Kidney epithelial cell (primary cell): ENCODE results near the gene STOML1. TPM values are rescaled to one million over a fixed set of nuclear protein-coding genes. Genes with fewer than 3 reads are reported as not detected.

Experiments used
- DNase-seq: peaks from one replicate; pipeline ENCODE4 v3.0.0-alpha.2; 2010; ENCODE audit warnings: low read depth
- H3K27me3 ChIP-seq: 2 replicates; pipeline ENCODE4 v1.6.0; 2011; ENCODE audit warnings: low read length; ENCODE audit not compliant: control insufficient read depth, insufficient read depth
- H3K36me3 ChIP-seq: 2 replicates; pipeline ENCODE4 v1.5.1; 2011; ENCODE audit warnings: low read length; ENCODE audit not compliant: control insufficient read depth, insufficient read depth
- H3K4me3 ChIP-seq: 2 replicates; pipeline ENCODE4 v1.5.1; 2011; ENCODE audit warnings: low read depth, mild to moderate bottlenecking, control low read depth, low read length
- total RNA-seq: library from RNA; depleted of rRNA; stranded (reverse); fragments of >200 nt; gene quantifications from 2 replicates; pipeline ENCODE4 v1.2.3, GENCODE V29; 2015
- TF ChIP-seq, protein P1 (sequence below): IDR thresholded peaks from 2 replicates; pipeline ENCODE4 v1.5.1; 2011; ENCODE audit warnings: mild to moderate bottlenecking, moderate library complexity, low read length, control low read depth, inconsistent platforms; ENCODE audit not compliant: insufficient read depth, poor library complexity, severe bottlenecking

Gene STOML1
- total RNA-seq, 1 donor from 2014 or later = 18.3 TPM

DNA sequence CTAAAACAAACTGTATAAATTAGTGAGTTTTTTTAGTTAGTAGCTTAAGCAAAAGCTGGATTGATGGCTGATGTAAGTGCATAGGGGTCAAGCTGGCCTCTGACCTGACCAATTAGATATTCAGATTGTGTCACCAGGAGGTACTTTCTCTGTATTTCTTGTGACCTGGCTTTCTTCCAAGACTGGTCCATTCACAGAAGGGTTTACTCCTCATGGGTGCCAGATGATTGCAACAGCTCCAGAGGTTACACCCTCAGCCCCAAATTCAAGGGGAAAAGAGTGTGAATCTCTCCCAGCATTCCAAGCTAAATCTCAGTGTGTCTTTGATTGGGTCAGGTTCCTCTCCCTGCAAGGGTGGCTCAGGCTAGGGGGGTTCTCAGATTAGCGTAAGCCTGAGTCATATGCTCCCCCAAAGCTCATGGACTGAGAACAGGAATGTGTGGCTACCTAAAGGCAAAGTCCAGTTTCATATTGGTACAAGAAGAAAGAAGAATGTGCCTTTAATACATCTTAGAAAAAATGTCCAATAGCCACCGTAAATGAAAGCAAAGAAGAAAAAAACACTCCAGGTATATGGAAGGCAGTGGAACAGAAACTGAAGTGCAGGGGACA is 18.9 kb upstream of the STOML1 start:
- H3K4me3 ChIP-seq = no peak overlapping the region
- peaks cover 5% of the 10 kb centered on the region for H3K36me3 ChIP-seq
- DNase-seq = no peak
- TF ChIP-seq, protein P1, sequence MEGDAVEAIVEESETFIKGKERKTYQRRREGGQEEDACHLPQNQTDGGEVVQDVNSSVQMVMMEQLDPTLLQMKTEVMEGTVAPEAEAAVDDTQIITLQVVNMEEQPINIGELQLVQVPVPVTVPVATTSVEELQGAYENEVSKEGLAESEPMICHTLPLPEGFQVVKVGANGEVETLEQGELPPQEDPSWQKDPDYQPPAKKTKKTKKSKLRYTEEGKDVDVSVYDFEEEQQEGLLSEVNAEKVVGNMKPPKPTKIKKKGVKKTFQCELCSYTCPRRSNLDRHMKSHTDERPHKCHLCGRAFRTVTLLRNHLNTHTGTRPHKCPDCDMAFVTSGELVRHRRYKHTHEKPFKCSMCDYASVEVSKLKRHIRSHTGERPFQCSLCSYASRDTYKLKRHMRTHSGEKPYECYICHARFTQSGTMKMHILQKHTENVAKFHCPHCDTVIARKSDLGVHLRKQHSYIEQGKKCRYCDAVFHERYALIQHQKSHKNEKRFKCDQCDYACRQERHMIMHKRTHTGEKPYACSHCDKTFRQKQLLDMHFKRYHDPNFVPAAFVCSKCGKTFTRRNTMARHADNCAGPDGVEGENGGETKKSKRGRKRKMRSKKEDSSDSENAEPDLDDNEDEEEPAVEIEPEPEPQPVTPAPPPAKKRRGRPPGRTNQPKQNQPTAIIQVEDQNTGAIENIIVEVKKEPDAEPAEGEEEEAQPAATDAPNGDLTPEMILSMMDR = no peak
- no peaks in the 10 kb centered on the region for H3K27me3 ChIP-seq

DNA sequence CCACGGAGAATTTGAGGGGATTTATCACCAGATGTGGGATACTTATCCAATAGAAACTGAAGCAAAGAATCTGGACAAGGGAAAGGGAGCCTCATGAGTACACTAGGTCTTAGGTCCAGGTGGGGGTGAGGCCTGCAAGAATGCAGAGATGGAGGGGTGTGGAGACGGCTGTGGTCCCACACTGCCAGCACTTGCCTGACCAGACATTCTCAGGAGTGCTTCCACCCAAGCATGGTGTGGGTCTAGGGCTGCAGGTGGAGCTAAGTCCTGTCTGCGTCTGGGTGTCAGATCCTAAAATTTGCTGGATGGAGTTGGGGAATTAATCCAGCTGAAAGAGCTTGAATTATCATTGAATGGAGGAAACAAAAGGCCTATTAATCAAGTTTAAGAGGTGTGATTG is 16.8 kb upstream of the STOML1 start:
- Histone ChIP-seq H3K4me3 (no peak overlapping the region), H3K27me3 (no peaks in the 10 kb centered on the region), H3K36me3 (peaks cover 3% of the 10 kb centered on the region)
- TF ChIP-seq, protein P1 = no peak
- no peak for DNase-seq

DNA sequence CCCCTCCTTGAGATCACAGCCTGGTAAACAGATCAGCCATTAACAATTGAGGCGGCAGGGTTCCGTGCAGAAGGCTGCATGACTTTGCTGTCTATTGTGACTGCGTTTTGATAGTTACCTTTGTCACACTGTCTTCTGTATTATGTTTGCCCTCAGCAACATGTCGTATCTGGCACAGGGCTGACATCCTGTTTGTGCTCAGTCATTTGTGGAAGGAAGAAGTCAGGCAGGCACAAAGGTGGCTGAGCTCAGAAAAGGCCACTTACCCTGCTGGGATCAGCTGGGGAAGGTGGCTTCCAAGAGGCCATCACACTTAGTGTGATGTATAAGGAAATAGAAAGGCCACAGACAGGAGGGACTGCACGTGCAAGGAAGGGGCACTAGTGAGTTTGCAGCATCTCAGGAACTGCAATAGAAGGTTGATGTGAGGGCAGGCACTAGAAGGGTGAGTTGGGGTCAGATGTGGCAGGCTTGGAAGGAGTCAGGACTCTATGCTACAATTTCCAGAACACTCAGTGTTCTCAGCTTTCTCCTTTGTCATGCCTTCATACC is 15.8 kb upstream of the STOML1 start:
- TF ChIP-seq, protein P1 = no peak
- peaks cover 3% of the 10 kb centered on the region for H3K36me3 ChIP-seq

DNA sequence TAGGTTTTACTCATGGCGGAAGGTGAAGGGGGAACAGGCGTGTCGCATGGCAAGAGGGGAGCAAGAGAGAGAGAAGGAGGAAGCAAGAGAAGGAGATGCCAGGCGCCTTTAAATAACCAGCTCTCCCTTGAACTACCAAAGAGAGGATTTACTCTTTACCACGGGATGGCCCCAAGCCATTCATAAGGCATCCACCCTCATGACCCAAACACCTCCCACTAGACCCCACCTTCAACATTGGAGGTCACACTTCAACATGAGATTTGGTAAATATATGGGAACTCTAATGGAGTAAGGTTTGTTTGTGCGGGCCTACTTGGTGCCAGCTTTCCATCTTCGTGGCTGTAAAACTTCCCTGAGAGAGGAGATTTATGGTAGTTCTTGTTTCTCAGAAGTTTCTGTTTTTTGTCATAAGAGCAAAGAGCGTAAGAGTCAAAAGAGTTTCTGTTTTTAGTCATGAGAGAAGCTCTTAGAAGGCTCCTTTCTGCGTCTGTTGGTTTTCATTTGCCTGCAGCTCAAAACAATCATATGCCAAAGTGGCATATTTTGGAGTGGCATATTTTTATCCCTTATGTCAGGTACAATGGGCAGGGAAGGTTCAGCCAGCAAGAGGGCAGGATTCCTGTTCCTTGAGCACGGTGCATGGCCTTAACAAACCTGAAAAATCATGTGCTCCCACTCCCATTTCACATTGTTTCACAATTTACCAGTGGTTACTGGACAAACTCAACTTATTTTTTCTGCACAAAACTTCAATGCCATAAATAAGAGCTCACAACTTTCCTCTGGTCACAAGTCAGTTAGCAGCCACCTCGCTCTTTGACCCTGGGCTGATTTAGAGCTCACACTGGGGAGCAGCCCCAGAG is 14.9 kb upstream of the STOML1 start:
- Histone ChIP-seq H3K4me3 (no peak overlapping the region), H3K36me3 (peaks cover 3% of the 10 kb centered on the region), H3K27me3 (no peaks in the 10 kb centered on the region)
- DNase-seq = no peak
- TF ChIP-seq, protein P1 = no peak

More for the DNA sequence above, 15.8 kb upstream of the STOML1 start:
- Histone ChIP-seq H3K27me3 (no peaks in the 10 kb centered on the region), H3K4me3 (no peak overlapping the region)
- DNase-seq = no peak

DNA sequence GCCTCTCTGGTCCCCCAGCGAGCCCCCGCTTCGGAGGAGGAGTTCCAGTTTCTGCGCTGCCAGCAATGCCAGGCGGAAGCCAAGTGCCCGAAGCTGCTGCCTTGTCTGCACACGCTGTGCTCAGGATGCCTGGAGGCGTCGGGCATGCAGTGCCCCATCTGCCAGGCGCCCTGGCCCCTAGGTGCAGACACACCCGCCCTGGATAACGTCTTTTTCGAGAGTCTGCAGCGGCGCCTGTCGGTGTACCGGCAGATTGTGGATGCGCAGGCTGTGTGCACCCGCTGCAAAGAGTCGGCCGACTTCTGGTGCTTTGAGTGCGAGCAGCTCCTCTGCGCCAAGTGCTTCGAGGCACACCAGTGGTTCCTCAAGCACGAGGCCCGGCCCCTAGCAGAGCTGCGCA is 5.9 kb upstream of the STOML1 start:
- no peak for DNase-seq
- Histone ChIP-seq H3K4me3 (no peak overlapping the region), H3K27me3 (no peaks in the 10 kb centered on the region), H3K36me3 (peaks cover 4% of the 10 kb centered on the region)
- TF ChIP-seq, protein P1 = no peak
